UCSD-AML1 (cell line): ENCODE measurements around the gene RAB11A.

Experiments used
- DNase-seq: peaks from one replicate; lab custom pipeline; 2025; ENCODE audit not compliant: unreplicated experiment; lab: John Stamatoyannopoulos, UW

The RAB11A gene

DNA sequence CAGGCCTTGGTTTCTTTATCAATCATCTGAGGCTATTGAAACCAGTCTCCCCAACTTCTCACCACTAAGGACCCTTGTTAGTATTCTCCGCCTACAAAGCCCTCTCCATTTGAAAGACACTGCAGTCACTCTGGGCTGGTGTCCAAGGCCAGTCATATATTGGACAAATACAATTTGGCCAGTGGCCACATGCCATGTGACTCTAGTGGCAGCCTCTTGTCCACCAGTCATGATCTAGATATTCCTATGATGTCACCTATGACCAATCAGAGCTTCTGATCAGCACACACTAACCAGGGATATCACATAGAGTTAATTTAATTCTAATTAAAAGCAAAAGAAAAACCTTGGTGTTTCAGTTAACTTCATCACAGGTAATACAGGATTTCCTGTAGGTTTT lies 68.2 kb downstream of the RAB11A start:
- no peak for DNase-seq

DNA sequence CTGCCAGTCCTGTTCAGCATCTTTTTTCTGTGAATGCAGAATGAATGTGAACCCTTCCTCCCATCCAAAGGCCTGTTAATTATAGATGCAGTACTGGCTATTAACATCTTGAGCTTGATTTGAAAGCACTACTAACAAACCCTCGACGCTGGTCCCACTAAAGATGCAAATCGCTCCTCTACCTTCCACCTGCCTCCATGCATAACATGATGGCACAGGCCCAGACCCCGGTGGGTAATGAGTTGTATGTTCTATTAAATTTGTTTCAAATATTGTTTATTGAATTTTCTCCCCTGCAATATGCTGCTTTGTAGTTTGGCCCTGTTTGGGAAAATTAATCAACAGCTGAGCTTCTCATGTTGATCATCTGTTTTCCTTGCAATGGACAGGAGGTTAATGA lies 69.3 kb downstream of the RAB11A start:
- no peak for DNase-seq

DNA sequence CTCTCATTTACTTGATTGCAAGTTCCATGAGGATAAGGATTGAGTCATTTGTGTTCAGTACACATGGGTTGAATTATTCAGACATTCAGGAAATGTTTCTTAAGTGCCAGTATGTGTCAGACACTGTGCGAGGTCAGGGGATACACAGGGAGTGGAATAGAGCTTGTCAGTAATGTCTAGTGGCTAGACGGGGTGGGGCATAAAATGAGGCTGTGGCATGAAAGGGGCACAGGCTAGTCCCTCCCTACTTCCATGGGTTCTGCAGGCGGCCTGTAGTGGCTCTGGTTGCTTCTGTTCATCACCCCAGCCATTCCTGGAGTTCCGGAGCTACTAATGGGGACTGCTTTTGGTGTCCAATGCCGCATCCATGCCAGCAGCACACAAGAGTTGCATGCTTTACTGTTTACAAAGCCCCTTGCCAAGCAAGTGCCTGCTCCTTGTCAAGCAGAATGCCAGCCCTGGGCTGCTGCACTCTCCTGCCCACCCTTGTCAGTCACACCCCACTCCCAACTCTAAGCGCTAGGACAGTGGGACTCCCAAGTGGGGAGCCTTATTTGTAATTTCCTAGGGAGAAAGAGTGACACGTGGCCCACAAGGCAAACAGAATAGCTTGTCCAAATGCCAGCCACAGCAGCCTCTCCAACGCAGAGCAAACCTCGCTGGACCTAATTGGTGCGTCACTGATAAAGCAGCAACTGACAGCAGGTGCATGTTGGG lies 70.8 kb downstream of the RAB11A start:
- DNase-seq, result no peak

DNA sequence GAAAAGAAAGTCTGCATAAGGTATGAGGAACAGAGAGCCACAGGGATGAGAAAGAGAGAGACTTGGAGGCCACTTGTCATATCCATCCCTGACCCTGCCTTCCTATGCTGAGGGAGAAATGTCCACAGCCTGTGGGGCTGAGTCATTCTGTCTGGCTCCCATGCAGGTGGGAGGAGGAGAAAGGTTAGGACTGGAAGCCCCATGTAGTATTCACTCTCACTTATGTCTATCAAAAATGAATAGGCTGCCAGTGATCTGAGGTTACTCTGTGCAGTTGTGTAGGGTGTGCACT lies 71.3 kb downstream of the RAB11A start:
- no peak for DNase-seq
